HEK293 (cell line): Measurements from ENCODE around the gene HERC2.

Experiments used
- ZNF335 ChIP-seq: fragments of 450-650 bp; formaldehyde crosslinking; conservative IDR thresholded peaks from 2 replicates; pipeline ENCODE4 v1.5.1; 2016; ENCODE audit warnings: missing biosample characterization, missing genetic modification characterization
- TF ChIP-seq, protein P1 (sequence below): fragments of 450-650 bp; formaldehyde crosslinking; IDR thresholded peaks from 2 replicates; pipeline ENCODE4 v1.5.1; 2016; ENCODE audit warnings: missing biosample characterization, missing genetic modification characterization

DNA sequence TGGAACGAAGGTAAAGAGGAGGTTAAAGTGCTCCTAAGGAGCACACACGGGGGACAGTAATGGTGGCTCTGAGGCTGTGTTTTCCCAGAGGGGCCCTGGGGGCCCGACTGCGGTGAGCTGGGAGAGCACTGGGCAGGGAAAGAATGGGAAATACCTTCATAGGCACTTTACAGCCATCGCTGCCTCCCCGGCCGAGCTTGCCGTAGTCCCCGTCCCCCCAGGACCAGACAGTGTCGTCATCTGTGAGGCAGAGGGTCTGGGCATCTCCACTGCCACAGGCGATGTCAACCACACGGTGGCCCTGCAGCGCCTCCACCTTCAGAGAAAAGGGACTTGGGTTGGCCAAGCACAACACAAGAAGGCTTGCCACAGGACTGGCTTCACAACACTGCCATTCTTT, 190.0 kb downstream of the HERC2 start:
- TF ChIP-seq, protein P1, sequence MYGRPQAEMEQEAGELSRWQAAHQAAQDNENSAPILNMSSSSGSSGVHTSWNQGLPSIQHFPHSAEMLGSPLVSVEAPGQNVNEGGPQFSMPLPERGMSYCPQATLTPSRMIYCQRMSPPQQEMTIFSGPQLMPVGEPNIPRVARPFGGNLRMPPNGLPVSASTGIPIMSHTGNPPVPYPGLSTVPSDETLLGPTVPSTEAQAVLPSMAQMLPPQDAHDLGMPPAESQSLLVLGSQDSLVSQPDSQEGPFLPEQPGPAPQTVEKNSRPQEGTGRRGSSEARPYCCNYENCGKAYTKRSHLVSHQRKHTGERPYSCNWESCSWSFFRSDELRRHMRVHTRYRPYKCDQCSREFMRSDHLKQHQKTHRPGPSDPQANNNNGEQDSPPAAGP (tag by site-specific recombination) = no peak
- TF ChIP-seq ZNF335 (tag by site-specific recombination) = no peak
